ENCODE results near the gene RTN4RL1. TPM values are rescaled to one million over a fixed set of nuclear protein-coding genes. Genes with fewer than 3 reads are reported as not detected.
A peak's percentile ranks its signal among the peaks of the same experiment; 100 is the strongest.

The RTN4RL1 gene
- total RNA-seq, 1 donor, result 1.1 TPM

DNA sequence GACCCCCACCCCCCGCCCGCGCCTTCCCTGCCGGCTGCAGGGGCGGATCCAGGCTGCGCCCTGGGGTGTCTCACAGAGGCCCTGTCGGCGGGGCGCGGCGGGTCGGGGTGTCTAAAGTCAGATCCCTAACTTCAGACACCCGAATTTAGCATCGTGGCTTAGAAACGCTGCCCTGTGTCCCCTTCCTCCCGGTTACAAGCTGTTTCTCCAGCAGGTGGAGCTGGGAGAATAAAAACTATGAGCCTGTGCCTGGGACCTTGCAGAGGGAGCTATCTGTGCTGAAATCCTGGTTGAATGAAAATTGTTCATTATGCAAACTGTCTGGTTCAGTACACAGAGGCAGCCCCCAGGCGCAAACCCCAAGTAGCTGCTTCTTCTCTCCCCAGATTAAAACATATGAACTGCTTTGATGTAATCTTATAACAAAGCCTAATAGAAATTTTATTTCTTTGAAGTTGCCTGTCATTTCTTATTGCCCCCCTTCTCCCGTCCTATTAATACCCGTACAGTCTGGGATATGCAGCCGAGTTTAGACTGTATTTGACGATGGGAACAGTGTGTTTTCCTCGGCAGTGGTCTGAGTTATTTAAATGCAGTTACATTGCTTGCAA, 116.3 kb downstream of the RTN4RL1 start:
- H3K4me1 ChIP-seq (ENCODE audit: insufficient read depth, low read length), result peaks cover 9% of the 10 kb centered on the region
- no peaks in the 10 kb centered on the region for H3K9me3 ChIP-seq (ENCODE audit: low read depth, low read length)
- H3K4me3 ChIP-seq (ENCODE audit: insufficient read depth, low read length), result peak overlapping the region; percentile 62
- H2AFZ ChIP-seq (ENCODE audit: low read length), result peak overlapping the region; percentile 66
- no peaks in the 10 kb centered on the region for H4K20me1 ChIP-seq (ENCODE audit: insufficient read depth, low read length)
- no peak overlapping the region for H3K27ac ChIP-seq (ENCODE audit: low read depth, low read length)
- peak overlapping the region; percentile 87 for H3K4me2 ChIP-seq (ENCODE audit: insufficient read depth, low read length)
- H3K36me3 ChIP-seq (ENCODE audit: insufficient read depth, low read length), result no peaks in the 10 kb centered on the region
- H3K79me2 ChIP-seq (ENCODE audit: insufficient read depth, low read length), result no peaks in the 10 kb centered on the region
- TF ChIP-seq, protein P1, sequence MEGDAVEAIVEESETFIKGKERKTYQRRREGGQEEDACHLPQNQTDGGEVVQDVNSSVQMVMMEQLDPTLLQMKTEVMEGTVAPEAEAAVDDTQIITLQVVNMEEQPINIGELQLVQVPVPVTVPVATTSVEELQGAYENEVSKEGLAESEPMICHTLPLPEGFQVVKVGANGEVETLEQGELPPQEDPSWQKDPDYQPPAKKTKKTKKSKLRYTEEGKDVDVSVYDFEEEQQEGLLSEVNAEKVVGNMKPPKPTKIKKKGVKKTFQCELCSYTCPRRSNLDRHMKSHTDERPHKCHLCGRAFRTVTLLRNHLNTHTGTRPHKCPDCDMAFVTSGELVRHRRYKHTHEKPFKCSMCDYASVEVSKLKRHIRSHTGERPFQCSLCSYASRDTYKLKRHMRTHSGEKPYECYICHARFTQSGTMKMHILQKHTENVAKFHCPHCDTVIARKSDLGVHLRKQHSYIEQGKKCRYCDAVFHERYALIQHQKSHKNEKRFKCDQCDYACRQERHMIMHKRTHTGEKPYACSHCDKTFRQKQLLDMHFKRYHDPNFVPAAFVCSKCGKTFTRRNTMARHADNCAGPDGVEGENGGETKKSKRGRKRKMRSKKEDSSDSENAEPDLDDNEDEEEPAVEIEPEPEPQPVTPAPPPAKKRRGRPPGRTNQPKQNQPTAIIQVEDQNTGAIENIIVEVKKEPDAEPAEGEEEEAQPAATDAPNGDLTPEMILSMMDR (IDR thresholded peaks at IDR 0.05; ENCODE audit: extremely low read depth, low read depth, low read length), result peak; percentile 73
- peaks cover 86% of the 10 kb centered on the region for H3K27me3 ChIP-seq (ENCODE audit: insufficient read depth, low read length)
- peak; percentile 90 for DNase-seq (ENCODE audit: insufficient read length, low spot score, missing footprints)

DNA sequence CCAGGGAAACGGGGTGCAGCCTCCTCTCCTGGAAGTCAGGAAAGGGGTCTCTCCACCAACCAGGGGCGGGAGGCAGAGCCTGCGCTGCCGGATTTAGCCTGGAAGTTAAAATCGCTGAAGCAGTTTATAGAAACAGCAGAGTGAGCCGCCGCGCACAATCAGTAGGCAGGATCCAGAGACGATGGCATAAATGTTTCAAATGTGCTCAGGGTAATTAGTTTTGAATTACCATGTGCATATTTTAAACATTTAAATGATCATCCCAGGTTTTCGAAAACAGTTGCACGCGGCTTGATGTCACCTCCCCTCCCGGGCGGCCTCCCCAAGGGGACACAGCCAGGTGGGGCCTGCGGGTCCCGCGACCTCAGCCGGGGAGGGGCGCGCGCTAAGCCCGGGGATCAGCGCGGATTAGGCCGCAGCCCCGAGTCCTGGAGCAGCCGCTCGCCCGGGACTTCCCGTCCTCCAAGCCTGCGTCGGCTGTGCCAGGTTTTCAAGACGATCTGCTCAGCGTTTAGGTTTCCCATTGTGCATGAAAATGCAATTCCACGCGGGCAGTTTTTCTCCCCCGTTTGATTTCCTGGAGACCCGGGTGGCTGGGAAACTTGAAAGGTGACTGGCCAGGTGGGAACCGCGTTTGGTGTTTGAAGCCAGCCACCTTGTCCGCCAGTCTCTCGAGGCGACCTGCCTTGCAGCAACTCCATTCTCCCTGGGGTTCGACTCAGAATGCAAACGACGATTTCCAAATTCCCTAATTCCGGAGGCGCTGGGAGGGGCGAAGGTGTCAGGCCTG, 117.0 kb downstream of the RTN4RL1 start:
- no peak overlapping the region for H3K27ac ChIP-seq (ENCODE audit: low read depth, low read length)
- H3K4me3 ChIP-seq (ENCODE audit: insufficient read depth, low read length), result peak overlapping the region; percentile 62
- peak; percentile 75 for DNase-seq (ENCODE audit: insufficient read length, low spot score, missing footprints)
- peaks cover 9% of the 10 kb centered on the region for H3K4me1 ChIP-seq (ENCODE audit: insufficient read depth, low read length)
- TF ChIP-seq, protein P1 (IDR thresholded peaks at IDR 0.05; ENCODE audit: extremely low read depth, low read depth, low read length), result no peak
- no peaks in the 10 kb centered on the region for H4K20me1 ChIP-seq (ENCODE audit: insufficient read depth, low read length)
- H3K79me2 ChIP-seq (ENCODE audit: insufficient read depth, low read length), result no peaks in the 10 kb centered on the region
- no peaks in the 10 kb centered on the region for H3K9me3 ChIP-seq (ENCODE audit: low read depth, low read length)
- peak overlapping the region; percentile 66 for H2AFZ ChIP-seq (ENCODE audit: low read length)
- no peaks in the 10 kb centered on the region for H3K36me3 ChIP-seq (ENCODE audit: insufficient read depth, low read length)
- peak overlapping the region; percentile 87 for H3K4me2 ChIP-seq (ENCODE audit: insufficient read depth, low read length)
- H3K27me3 ChIP-seq (ENCODE audit: insufficient read depth, low read length), result peaks cover 80% of the 10 kb centered on the region

DNA sequence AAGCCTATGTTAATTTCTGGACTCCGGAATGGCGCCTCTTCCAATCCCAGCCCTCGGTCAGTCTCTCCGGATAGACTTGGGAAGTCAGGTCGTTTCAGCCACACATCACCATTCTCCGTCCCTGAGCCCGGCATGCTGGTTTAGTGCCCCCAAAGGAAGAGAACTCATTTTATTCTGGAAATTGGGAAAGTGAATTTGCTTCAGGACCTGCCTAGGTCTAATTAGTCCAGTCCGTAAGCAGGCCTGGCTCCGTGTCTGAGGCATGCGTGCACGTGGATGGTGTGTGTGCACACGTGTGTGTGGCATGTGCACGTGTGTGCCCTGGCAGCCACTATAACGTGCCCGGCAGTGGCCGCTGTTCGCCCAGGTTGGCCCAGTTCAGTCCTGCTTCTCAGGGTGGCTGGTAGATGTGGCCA, 117.9 kb downstream of the RTN4RL1 start:
- Histone ChIP-seq H3K79me2 (ENCODE audit: insufficient read depth, low read length) (no peaks in the 10 kb centered on the region), H3K4me3 (ENCODE audit: insufficient read depth, low read length) (no peak overlapping the region), H2AFZ (ENCODE audit: low read length) (no peak overlapping the region), H3K4me2 (ENCODE audit: insufficient read depth, low read length) (no peak overlapping the region), H3K4me1 (ENCODE audit: insufficient read depth, low read length) (peaks cover 9% of the 10 kb centered on the region), H3K9me3 (ENCODE audit: low read depth, low read length) (no peaks in the 10 kb centered on the region), H3K36me3 (ENCODE audit: insufficient read depth, low read length) (no peaks in the 10 kb centered on the region), H3K27me3 (ENCODE audit: insufficient read depth, low read length) (peaks cover 74% of the 10 kb centered on the region), H4K20me1 (ENCODE audit: insufficient read depth, low read length) (no peaks in the 10 kb centered on the region), H3K27ac (ENCODE audit: low read depth, low read length) (no peak overlapping the region)
- TF ChIP-seq, protein P1 (IDR thresholded peaks at IDR 0.05; ENCODE audit: extremely low read depth, low read depth, low read length), result no peak
- peak; percentile 46 for DNase-seq (ENCODE audit: insufficient read length, low spot score, missing footprints)

DNA sequence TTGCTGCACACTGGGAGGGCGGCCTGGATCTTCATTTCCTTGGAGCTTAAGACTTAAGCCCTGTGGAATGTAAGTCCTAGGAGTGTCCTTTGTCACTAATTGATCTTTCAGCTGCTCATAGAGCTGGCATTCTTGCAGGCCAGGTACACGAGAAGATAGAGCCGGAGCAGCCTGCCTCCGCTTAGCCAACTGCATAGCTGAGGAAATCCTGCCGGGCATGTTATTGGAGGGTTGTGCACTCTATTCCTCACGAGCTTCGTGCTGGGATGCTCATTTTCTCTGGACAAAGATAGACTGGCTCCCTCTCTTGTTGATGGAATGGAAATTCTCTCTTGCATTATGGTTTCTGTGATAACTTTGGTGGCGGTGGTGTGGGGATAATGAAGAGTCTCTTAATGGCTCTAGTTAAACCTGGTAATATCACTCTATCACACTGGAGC, 118.5 kb downstream of the RTN4RL1 start:
- H3K4me1 ChIP-seq (ENCODE audit: insufficient read depth, low read length), result peaks cover 9% of the 10 kb centered on the region
- H3K27me3 ChIP-seq (ENCODE audit: insufficient read depth, low read length), result peaks cover 68% of the 10 kb centered on the region
- H3K36me3 ChIP-seq (ENCODE audit: insufficient read depth, low read length), result no peaks in the 10 kb centered on the region
- no peaks in the 10 kb centered on the region for H3K79me2 ChIP-seq (ENCODE audit: insufficient read depth, low read length)
- TF ChIP-seq, protein P1 (IDR thresholded peaks at IDR 0.05; ENCODE audit: extremely low read depth, low read depth, low read length), result no peak
- H2AFZ ChIP-seq (ENCODE audit: low read length), result no peak overlapping the region
- H3K27ac ChIP-seq (ENCODE audit: low read depth, low read length), result no peak overlapping the region
- no peaks in the 10 kb centered on the region for H4K20me1 ChIP-seq (ENCODE audit: insufficient read depth, low read length)
- H3K4me2 ChIP-seq (ENCODE audit: insufficient read depth, low read length), result no peak overlapping the region
- DNase-seq (ENCODE audit: insufficient read length, low spot score, missing footprints), result peak; percentile 88
- H3K4me3 ChIP-seq (ENCODE audit: insufficient read depth, low read length), result no peak overlapping the region
- H3K9me3 ChIP-seq (ENCODE audit: low read depth, low read length), result no peaks in the 10 kb centered on the region
